Brain pericyte (primary cell): ENCODE data around the gene C12orf56.
"Not testable (repeated sequence)": the region's sequence is repeated elsewhere in the genome, so short reads cannot be mapped to it uniquely, and the experiment has no call there.

Source experiments
- DNase-seq: peaks from one replicate; pipeline ENCODE4 v3.0.0-alpha.2; 2012; ENCODE audit warnings: low read depth, low spot score

Gene C12orf56

DNA sequence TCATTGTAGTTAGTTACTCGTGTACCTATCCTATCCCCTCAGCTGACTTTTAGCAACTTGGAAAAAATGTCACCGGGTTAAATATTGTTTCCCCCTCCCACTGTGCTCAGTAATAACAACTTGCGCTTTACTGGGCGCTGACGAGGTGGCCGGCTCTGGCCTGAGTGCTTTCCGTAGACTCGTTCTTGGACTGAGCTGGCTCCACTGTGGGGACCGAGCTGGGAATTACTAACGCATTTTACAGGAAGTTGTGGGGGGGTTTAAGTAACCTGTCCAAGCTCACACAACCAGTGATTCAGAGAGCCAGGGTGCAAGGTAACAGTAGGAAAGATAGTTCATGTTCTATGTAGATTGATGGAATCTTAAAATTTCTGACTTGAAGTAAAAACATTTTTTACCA is 86.0 kb downstream of the C12orf56 start:
- DNase-seq, result no peak

DNA sequence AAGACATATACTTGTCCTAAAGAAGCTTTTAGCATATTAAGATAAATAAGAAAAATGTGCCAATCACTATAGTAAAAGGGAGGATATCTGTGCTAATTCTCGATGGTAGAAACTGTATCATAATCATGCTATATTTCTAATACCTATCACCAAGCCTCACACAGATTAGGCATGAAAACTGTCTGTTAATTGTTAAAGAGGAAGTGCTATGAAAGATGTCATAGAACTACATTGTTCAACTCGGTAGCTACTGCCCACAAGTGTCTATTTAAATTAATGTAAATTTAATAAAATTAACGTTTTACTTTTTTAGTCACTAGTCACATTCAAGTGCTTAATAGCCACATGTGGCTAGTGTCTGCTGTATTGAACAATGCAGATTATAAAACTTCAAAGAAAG is 90.9 kb downstream of the C12orf56 start:
- no peak for DNase-seq

DNA sequence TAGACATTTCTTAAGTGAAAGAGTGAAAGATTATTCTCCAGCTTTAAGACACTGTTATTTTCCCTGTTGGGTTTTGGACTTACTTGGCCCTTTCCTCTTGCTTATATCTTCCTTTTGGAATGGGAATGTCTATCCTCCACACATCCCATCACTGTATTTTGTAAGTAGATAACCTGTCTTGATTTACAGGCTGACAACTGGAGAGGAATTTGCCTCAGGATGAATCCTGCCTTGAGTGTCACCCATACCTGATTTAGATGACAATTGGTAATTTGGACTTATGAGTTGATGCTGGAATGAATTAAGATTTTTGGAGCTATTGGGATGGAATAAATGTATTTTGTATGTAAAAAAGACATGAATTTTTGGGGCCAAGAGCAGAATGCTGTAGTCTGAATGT is 94.3 kb downstream of the C12orf56 start:
- no peak for DNase-seq

DNA sequence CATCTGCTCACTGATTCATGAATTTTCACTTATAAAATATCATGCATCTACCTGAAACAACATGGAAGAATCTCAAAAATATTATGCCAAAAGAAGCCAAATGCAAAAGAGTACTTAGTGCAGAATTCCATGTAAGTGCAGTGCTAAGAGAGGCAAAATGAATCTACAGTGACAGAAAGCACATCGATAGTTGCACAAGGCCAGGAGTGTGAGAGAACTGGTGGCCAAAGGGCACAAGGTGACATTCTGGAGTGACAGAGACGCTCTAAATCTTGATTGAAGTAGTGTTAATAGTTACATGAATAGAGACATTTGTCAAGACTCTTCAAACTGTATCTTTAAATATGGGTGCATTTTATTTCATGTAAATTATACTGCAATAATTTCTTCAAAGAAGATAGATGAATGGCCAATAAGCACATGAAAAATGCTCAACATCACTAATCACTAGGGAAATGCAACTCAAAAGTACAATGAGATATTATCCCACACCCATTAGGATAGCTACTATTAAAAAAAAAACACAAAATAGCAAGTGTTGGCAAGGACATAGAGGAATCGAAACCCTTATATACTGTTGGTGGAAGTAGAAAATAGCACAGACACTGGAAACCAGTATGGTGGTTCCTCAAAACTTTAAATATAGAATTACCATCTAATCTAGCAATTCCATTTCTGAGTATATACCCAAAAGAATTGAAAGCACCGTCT is 96.7 kb downstream of the C12orf56 start:
- DNase-seq, result no peak

DNA sequence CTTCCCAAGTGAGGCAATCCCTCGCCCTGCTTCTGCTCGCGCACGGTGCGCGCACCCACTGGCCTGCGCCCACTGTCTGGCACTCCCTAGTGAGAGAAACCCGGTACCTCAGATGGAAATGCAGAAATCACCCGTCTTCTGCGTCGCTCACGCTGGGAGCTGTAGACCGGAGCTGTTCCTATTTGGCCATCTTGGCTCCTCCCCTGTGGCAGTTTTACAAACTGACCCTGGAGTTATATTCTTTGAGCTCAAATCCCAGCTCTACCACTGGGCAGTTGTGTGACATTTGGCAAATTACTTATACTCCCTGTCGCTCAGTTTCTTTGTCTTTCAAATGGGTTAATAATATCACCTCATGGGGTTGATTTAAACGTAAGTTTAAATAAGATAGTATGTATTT is 97.4 kb downstream of the C12orf56 start:
- not testable (repeated sequence) for DNase-seq

DNA sequence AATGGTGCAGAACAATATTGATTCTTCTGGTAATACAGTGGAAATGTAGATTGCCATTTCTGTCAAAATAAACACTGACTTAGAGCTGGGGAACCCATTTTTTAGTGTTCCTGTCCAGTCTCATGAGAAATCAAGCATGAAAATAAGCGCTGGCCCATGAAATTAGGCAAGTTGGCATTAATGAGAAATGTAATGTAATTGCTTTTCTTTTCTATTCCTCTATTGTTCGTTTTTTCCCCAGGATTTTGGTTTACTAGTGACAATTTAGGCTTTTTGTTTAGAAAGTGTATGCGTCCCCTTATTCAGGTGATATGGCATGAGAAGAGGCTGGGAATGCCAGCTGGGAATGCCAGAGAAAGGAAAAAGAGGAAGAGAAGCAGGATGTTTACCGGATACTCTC is 104.0 kb downstream of the C12orf56 start:
- no peak for DNase-seq

DNA sequence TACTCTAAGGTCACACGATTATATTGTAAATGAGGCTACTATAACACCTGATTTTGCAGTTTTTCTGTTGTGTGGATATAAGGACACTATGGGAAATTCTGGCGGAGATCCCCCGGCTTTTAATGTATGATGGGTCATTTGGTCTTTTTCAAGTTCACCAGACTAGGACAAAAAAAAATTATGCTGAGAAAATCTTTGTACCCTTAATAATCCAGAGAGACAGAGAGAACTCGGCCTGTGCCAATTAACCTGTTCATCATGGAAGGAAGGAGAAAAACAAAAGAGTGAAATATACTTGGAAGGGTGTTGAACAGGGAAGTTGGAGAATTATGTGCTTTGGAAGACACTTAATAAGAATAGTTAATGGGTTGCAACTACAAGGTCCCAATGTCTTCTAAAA is 106.3 kb downstream of the C12orf56 start:
- no peak for DNase-seq

DNA sequence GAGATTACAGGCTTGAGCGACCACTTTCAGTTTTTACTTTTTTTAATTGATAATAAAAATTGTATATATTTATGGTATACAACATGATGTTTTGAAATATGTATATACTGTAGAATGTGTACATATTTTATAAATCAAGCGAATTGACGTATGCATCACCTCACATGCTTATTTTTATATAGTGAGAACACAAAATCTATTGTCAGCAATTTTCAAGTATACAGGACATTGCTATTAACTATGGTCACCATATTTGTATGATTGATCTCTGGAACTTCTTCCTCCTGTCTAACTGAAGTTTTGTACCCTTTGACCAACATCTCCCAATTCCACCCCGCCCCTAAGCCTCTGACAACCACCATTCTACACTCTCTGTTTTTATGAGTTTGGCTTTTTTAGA is 112.1 kb downstream of the C12orf56 start:
- no peak for DNase-seq

DNA sequence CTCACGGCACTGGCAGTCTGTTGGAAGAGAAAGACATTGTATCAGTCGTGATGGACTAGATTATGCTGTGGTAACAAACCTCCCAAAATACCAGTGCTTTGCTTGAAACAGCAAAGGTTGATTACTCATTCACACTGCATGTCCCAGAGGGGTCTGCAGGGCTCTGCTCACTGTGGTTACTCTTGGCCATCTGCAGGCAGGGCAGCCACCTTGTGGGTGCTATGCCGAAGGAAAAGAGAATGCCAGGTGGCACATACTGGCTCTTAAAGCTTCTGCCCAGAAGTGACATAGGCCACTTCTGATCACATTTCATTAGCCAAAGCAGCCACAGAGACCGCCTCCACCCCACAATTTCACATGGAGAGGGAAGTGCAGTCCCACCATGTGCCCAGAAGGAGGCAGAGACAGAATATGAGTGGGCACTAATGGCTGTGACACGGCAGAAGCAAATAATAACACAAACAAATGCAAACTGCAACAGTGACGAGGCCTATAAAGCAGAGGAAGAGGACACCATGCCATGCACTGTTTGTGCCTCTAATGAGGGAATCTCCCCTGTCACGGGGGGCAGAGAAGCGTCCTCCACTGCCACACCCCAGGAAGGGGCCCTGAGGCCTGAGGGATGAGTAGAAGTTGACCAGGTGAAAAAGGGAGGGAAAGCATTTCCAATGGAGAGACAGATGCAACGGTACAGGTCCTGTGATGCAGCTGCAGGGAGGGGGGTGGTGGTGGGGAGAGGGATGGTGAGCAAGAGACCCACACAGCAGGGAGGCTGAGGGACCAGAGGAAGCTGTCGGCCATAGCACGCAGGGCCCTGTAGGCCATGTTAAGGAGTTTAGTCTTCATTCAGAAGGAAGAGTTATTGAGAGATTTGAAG is 116.8 kb downstream of the C12orf56 start:
- no peak for DNase-seq

DNA sequence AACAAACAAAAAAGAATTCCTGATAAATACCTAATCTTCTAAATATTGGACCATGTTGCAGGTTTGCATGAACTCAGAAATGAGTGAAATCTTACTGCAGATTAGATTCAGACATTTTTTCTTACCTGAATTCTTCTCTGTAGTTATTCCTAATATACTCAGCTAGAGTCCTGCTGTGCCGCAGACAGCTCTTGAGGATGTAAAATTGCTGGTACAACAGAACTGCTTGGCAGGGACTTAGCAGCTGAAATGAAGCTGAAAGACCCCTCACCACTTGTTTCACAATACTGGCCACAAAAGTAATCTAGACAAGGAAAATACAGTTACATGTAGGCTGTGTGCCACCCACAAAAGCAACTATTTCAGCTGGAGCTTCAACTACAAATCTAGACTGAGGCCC is 120.1 kb downstream of the C12orf56 start:
- DNase-seq, result no peak

DNA sequence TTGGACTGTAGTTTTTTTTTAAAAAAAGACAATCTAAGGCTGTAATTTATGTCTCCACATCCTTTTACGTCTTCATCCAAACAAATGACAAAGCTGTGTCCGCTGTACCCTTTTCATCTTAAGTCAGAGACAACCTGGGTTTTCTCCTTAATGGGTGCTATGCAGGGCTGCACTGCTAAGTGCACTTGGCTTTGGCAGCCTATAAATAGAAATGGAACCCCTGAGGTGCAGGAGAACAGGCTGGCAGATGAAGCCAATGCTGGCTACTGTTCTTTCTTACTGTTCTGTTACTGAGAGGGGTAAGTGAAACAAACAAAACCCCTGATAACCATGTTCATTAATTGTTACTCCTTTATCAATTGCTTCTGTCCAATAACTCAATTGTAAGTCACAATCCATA is 121.4 kb downstream of the C12orf56 start:
- DNase-seq, result no peak

DNA sequence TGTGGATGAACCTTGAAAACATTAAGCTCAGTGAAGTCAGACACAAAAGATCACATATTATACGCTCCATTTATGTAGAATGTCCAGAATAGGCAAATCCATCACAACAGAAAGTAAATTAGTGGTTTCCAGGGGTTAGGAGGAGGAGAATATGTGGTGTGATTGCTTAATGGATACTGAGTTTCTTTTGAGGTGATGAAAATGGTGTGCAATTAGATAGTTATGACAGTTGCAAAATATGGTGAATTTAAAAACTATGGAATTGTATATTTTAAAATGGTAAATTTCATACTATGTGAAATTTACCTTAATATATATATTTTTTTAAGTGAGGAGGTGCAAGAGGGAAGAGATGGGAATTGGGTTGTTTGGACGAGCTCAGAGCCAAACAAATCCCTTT is 122.1 kb downstream of the C12orf56 start:
- DNase-seq, result no peak

DNA sequence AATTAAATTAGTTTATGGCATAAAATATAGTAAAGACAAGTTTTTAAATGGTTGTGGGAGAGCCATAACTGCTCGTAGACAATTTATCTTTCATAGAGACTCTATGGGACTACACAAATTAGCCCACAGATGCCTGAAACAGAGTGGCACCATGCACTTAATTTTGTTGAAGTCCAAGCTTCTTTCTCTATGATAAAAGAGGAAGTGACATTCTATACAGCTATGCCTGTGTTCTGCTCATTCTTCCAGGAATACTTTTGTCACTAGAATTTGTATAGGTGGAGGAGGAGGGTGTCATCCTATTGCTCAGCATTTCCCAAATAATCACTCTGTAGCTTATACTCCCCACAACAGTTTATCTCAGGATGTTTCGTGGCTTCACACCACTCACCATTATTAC is 124.7 kb downstream of the C12orf56 start:
- DNase-seq, result no peak

DNA sequence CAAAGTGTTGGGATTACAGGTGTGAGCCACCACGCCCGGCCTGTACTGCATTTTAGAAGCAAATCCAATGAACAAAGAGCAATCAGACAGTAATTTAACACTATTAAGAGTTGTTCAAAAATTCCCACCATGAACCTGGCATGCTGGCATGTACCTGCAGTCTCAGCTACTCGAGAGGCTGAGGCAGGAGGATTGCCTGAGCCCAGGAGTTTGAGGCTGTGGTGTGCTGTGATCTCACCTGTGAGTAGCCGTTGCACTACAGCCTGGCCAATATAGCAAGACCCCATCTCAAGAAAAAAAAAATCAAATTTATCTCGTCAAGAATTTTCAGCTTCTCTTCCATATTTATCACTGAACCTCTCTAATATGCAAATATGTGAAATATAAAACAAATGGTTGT is 128.7 kb downstream of the C12orf56 start:
- DNase-seq, result no peak

DNA sequence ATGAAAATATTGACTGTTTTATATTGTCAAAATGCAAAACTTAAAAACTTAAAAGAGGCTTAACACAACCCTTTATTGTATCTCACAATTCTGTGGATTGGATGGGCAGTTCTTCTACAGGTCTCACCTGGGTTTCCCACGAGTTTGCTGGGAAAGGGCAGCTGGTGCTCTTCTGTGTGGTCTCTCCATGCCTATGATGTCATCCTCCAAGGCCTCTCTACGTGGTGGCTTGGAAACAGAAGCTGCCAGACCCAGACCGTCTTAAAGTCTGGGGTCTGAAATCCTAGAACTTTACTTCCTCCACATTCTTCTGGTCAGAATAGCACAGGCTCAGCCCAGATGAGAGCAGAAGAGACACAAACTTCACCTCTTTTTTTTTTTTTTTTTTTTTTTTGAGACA is 132.0 kb downstream of the C12orf56 start:
- no peak for DNase-seq

DNA sequence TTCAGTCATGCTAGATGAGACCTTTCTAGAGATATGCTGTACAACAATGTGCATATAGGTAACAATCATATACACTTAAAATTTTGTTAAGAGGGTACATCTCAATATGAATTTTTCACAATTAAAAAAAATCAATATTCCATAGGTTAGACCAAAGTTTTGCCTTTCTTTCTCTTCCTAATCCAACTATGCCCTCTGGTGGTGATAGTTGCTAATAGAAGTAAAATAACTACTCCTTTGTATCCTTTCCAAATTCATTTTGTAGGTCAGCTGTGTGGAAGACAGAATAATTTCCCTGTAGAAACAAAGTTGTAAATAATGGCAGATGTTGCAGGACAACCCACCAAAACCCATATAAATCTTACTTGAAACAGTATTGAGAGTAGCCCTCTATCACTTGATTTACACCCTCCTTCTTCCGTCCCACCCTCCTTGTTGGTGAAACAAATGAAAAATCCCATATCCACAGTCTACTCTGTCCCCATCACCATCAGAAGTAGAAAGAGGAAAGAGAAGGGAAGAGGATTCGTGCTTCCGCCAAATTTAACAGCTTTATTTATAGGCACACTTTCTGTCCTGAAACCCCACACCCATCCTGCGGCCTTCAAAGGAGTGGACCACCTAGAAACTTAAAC is 134.3 kb downstream of the C12orf56 start:
- DNase-seq, result no peak

DNA sequence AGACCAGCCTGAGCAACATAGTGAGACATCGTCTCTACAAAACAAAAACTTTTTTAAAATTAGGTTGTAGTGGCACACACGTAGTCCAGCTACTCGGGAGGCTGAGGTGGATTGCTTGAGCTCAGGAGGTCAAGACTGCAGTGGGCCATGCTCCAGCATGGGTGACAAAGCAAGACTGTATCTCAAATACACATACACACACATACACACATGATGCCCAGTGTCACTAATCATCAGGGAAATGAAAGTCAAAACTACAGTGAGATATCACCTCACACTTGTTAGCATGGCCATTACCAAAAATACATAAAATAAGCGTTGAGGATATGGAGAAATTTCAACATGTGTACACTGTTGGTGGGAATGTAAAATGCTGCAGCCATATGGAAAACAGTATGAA is 135.3 kb downstream of the C12orf56 start:
- DNase-seq, result no peak

DNA sequence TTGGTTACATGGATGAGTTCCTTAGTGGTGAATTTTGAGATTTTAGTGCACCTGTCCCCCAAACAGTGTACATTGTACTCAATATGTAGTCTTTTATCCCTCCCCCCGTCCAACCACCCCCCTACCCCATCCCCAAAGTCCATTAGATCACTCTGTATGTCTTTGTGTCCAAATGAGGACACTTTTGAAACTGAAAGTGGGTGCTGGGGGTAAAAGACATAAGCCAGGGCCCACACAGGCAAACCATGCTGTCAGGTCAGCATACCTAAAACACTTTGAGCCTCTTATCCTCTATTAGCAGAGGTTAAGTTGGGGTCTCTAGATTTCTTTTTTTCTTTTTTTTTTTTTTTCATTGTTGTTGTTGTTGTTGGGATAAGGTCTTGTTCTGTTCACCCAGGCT is 137.2 kb downstream of the C12orf56 start:
- DNase-seq, result no peak

DNA sequence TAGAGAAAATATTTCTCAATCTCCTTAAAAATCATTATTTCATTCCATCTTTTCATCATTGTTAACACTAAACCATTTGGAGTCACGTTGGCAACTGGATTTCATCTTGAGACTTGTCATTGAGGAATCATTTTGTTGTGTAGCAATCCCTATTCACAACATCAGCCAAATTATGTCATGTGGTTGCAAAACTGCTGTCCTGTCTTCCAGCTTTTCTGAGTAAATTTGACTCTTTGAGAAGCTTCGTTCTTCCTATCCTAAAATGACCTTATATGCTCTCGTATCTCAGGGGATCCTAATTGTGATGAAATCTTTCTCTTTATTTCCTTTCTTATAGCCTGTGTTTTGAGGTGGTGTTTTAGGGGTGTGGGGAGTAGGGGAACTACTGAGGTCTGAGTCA is 137.9 kb downstream of the C12orf56 start:
- DNase-seq, result no peak

DNA sequence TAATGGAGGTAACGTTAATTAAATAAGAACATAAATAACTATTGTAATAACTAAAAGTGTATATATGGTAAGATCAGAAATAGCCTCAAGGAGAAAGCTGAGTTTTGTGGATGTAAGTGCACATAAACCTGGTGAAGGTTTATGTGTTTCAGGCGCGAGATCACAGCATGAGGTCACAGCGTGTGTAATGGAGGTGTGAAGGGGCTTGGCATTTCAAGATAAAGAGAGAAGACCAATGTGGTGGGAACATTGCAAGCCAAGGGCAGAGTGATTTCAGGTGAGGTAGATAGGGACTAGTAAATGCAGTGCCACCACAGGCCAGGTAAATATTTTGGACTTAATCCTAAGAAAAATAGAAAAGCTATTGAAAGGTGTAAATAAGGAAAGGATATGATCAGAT is 146.7 kb downstream of the C12orf56 start:
- DNase-seq, result no peak

DNA sequence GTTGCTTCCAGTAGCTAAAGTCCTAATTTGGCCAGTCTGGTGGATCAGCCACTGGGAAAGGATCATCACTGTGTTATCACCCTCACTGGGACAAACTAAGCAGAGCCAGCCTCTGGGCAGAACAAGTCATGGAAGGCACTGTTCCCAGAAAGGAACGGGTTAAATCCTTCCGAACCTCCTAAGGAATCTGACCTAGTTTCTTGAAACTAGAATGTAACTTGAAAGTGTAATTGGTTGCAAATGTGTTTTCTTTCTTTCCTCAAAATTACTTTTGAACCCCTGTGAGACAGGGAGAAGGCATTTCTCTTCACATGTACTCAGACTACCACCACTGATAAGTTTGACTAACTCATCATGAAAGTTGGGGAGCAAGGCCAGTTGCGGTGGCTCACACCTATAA is 149.8 kb downstream of the C12orf56 start:
- DNase-seq, result no peak

DNA sequence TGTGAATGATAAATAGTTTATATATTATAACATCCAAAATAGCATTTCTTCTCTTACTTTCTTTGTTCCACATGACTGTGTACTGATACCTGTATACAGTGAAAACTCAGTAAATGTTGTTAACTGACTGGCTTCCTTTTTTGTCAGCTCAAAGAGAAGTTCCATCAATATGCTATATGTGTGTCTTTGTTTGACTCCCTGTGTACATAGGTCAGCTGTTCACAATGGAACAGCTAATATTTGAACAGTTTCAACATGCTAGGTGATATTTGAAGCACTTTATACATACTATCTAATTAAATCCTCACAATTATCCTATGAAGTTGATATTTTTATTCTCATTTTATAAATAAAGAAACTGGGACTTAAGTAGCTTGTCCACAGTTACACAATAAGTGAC is 153.2 kb downstream of the C12orf56 start:
- DNase-seq, result no peak

DNA sequence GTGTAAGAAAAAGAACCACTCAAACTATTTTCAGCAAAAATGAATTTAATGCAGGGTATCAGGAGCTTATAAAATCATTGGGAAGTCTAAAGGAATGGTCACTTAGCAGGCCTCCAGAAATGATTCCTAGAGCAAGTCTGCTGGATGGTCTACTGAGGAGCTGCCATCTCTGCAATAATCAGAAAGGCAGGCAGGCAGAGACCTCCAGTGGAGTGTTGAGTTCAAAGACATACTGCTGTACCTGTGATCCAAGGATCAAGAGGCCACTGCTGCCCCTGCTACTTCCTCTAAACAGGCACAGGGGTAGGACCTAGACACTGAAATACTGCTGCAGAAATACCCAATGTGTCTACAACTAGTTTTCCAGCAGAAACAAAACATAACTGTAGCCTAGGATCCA is 154.0 kb downstream of the C12orf56 start:
- DNase-seq, result no peak
